HG03159 (cell line): ENCODE results near the gene OR4N2.
"Not testable (repeated sequence)": the region's sequence is repeated elsewhere in the genome, so short reads cannot be mapped to it uniquely, and the experiment has no call there.

Source experiments
- ATAC-seq: cut with Tn5 transposase; IDR thresholded peaks from one replicate; pipeline ENCODE4 v1.9.1; 2021; ENCODE audit warnings: mild to moderate bottlenecking, moderate library complexity; ENCODE audit not compliant: unreplicated experiment

Gene OR4N2

GRCh38 chr14:19803470-19803869 is at the start of gene OR4N2:
Gene OR4N2 (plus strand): TSS chr14:19803770. CDS start chr14:19827449, 23,679 bp downstream.
- ATAC-seq, result not testable (repeated sequence)

- no peak for ATAC-seq
Observed at GRCh38 chr14:19754172-19754571, 49.4 kb upstream of the OR4N2 start.

- not testable (repeated sequence) for ATAC-seq
Observed at GRCh38 chr14:19771491-19771890, 32.1 kb upstream of the OR4N2 start.

- ATAC-seq, result no peak
Observed at GRCh38 chr14:19771895-19772430, 31.6 kb upstream of the OR4N2 start.

GRCh38 chr14:19772454-19772853 is 31.1 kb upstream of the OR4N2 start:
- ATAC-seq, result not testable (repeated sequence)

- ATAC-seq, result not testable (repeated sequence)
Observed at GRCh38 chr14:19773204-19773603, 30.4 kb upstream of the OR4N2 start, which contains the start of gene OR4M1. Gene OR4M1 (plus strand): TSS chr14:19773504. CDS start chr14:19780323, 6,819 bp downstream.

GRCh38 chr14:19775587-19775986 is 28.0 kb upstream of the OR4N2 start:
- no peak for ATAC-seq

GRCh38 chr14:19785848-19786247 is 17.7 kb upstream of the OR4N2 start:
- not testable (repeated sequence) for ATAC-seq

GRCh38 chr14:19787318-19787717 is 16.3 kb upstream of the OR4N2 start:
- ATAC-seq, result not testable (repeated sequence)

- not testable (repeated sequence) for ATAC-seq
Observed at GRCh38 chr14:19788150-19788549, 15.4 kb upstream of the OR4N2 start.

GRCh38 chr14:19796520-19797108 is 7.0 kb upstream of the OR4N2 start:
- not testable (repeated sequence) for ATAC-seq

GRCh38 chr14:19799880-19800279 is 3.7 kb upstream of the OR4N2 start:
- no peak for ATAC-seq

GRCh38 chr14:19800282-19801117 is 3.1 kb upstream of the OR4N2 start:
- ATAC-seq, result no peak

GRCh38 chr14:19801118-19801464 is 2.5 kb upstream of the OR4N2 start:
- ATAC-seq, result no peak

GRCh38 chr14:19813171-19813920 is 9.8 kb downstream of the OR4N2 start:
- not testable (repeated sequence) for ATAC-seq

GRCh38 chr14:19819879-19820278 is 16.3 kb downstream of the OR4N2 start:
- ATAC-seq, result not testable (repeated sequence)

- ATAC-seq, result not testable (repeated sequence)
Observed at GRCh38 chr14:19821016-19821415, 17.4 kb downstream of the OR4N2 start.

- ATAC-seq, result no peak
Observed at GRCh38 chr14:19823178-19823577, 19.6 kb downstream of the OR4N2 start.

- ATAC-seq, result no peak
Observed at GRCh38 chr14:19823765-19824164, 20.2 kb downstream of the OR4N2 start.

GRCh38 chr14:19827626-19828244 is 24.2 kb downstream of the OR4N2 start:
- not testable (repeated sequence) for ATAC-seq

- no peak for ATAC-seq
Observed at GRCh38 chr14:19828314-19828713, 24.7 kb downstream of the OR4N2 start.
